HUDEP-2 (cell line): ENCODE results near the gene OR1I1.
"Not testable (repeated sequence)": the region's sequence is repeated elsewhere in the genome, so short reads cannot be mapped to it uniquely, and the experiment has no call there.

Source experiments
- DNase-seq, 76 experiments: peaks; one replicate each; lab custom pipeline; 2025; ENCODE audit not compliant: unreplicated experiment in 76 of 76; lab: John Stamatoyannopoulos, UW

OR1I1 gene

GRCh38 chr19:15081911-15082310 is at the start of gene OR1I1:
TSS of gene OR1I1 (plus strand) at chr19:15082211. CDS start at chr19:15087066, 4,855 bp downstream.
- DNase-seq, result no peak

GRCh38 chr19:15035795-15036311 is 46.2 kb upstream of the OR1I1 start:
- DNase-seq, result no peak

GRCh38 chr19:15037586-15037985 is 44.4 kb upstream of the OR1I1 start:
- DNase-seq, result no peak

GRCh38 chr19:15038294-15038693 is 43.7 kb upstream of the OR1I1 start:
- DNase-seq, result no peak

GRCh38 chr19:15042003-15042402 is 40.0 kb upstream of the OR1I1 start:
- DNase-seq, result no peak

- no peak for DNase-seq
Measured at GRCh38 chr19:15042826-15043225, 39.2 kb upstream of the OR1I1 start.

GRCh38 chr19:15045506-15045905 is 36.5 kb upstream of the OR1I1 start:
- DNase-seq, result no peak

GRCh38 chr19:15047680-15048079 is 34.3 kb upstream of the OR1I1 start:
- no peak for DNase-seq

- no peak for DNase-seq
Measured at GRCh38 chr19:15048128-15048527, 33.9 kb upstream of the OR1I1 start.

- no peak for DNase-seq
Measured at GRCh38 chr19:15048885-15049541, 33.0 kb upstream of the OR1I1 start, which contains the start of gene CASP14. TSS of gene CASP14 (plus strand) at chr19:15049480. CDS start at chr19:15052252, 2,772 bp downstream.

GRCh38 chr19:15050639-15051038 is 31.4 kb upstream of the OR1I1 start:
- DNase-seq, result no peak

- DNase-seq, result no peak
Measured at GRCh38 chr19:15062036-15062435, 20.0 kb upstream of the OR1I1 start.

- DNase-seq, result not testable (repeated sequence)
Measured at GRCh38 chr19:15070386-15070785, 11.6 kb upstream of the OR1I1 start.

- no peak for DNase-seq
Measured at GRCh38 chr19:15072930-15073647, 8.9 kb upstream of the OR1I1 start.

- no peak for DNase-seq
Measured at GRCh38 chr19:15074371-15074770, 7.6 kb upstream of the OR1I1 start.

- no peak for DNase-seq
Measured at GRCh38 chr19:15075806-15076205, 6.2 kb upstream of the OR1I1 start.

- DNase-seq, result peak in 3 of 76 experiments; percentile 6 to 31 (median 7)
Measured at GRCh38 chr19:15080002-15080401, 2.0 kb upstream of the OR1I1 start.

GRCh38 chr19:15087182-15087581 is 5.2 kb downstream of the OR1I1 start:
- DNase-seq, result no peak

GRCh38 chr19:15091918-15092753 is 10.1 kb downstream of the OR1I1 start:
- DNase-seq, result peak in 37 of 76 experiments; percentile 9 to 78 (median 43)

- DNase-seq, result no peak
Measured at GRCh38 chr19:15093001-15093400, 11.0 kb downstream of the OR1I1 start.

GRCh38 chr19:15096223-15096622 is 14.2 kb downstream of the OR1I1 start:
- DNase-seq, result no peak
